ENCODE results near the gene ST7L. TPM values are rescaled to one million over a fixed set of nuclear protein-coding genes. Genes with fewer than 3 reads are reported as not detected.

ST7L gene
- total and polyA plus RNA-seq, 2 donors (not counting 1 experiment from before 2014, with no cell fraction given): 14.6 to 18.0 TPM

DNA sequence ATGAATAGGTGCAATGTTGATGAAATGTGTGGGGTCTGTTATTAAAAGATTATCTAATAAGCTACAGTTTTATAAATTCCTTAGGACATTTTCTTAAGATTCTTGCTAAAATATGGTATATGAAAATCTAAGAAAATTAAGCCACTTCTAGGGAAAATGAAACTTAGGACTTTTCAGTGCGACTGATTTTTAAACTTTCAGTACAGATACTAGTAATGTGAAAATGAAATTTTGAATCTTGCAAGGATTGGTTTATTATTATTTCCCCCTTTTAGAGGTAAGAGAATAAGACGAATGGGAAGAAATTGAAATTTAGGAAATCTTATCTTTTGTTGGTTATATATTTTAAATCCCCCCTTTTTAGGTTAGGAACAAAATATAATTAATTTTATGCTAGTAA lies 17.1 kb upstream of the ST7L start:
- DNase-seq (ENCODE audit: low read depth in 2 of 2): no peak
- Histone ChIP-seq H3K4me3 (replicated peaks in 1 of 4; ENCODE audit: control extremely low read depth in 1 of 4, insufficient read depth in 1 of 4, low read depth in 3 of 4, low read length in 4 of 4) (no peak overlapping the region), H3K9me3 (ENCODE audit: control insufficient read depth, insufficient read depth, low read depth, low read length) (no peaks in the 10 kb centered on the region), H3K4me1 (ENCODE audit: control insufficient read depth, extremely low read depth, insufficient read depth, low read length) (peaks cover 3% of the 10 kb centered on the region), H3K27ac (ENCODE audit: insufficient read depth, low read length) (no peak overlapping the region), H3K36me3 (ENCODE audit: control insufficient read depth, insufficient read depth, low read length) (no peaks in the 10 kb centered on the region), H3K79me2 (ENCODE audit: control insufficient read depth, insufficient read depth, low read length) (peaks cover 85% of the 10 kb centered on the region), H3K27me3 (ENCODE audit: control insufficient read depth, insufficient read depth, low read length) (no peaks in the 10 kb centered on the region), H3K9ac (ENCODE audit: insufficient read depth, low read length) (no peak overlapping the region), H4K20me1 (ENCODE audit: control insufficient read depth, extremely low read depth, insufficient read depth, low read length) (peaks cover 6% of the 10 kb centered on the region), H2AFZ (ENCODE audit: low read length) (no peak overlapping the region), H3K4me2 (ENCODE audit: extremely low read depth, insufficient read depth, low read length) (no peak overlapping the region)
- TF ChIP-seq EZH2 (IDR thresholded peaks at IDR 0.05; ENCODE audit: low read length, missing control alignments): no peak
- TF ChIP-seq CTCF (conservative IDR thresholded peaks at IDR 0.05 in 1 of 2, IDR thresholded peaks at IDR 0.05 in 1 of 2; ENCODE audit: low read depth in 1 of 2, low read length in 2 of 2): no peak

GRCh38 chr1:112634367-112634766 lies 15.4 kb upstream of the ST7L start:
- TF ChIP-seq EZH2 (IDR thresholded peaks at IDR 0.05; ENCODE audit: low read length, missing control alignments) (no peak), CTCF (conservative IDR thresholded peaks at IDR 0.05 in 1 of 2, IDR thresholded peaks at IDR 0.05 in 1 of 2; ENCODE audit: low read depth in 1 of 2, low read length in 2 of 2) (no peak)
- H3K4me1 ChIP-seq (ENCODE audit: control insufficient read depth, extremely low read depth, insufficient read depth, low read length): peaks cover 3% of the 10 kb centered on the region
- no peaks in the 10 kb centered on the region for H3K9me3 ChIP-seq (ENCODE audit: control insufficient read depth, insufficient read depth, low read depth, low read length)
- H3K9ac ChIP-seq (ENCODE audit: insufficient read depth, low read length): no peak overlapping the region
- no peak overlapping the region for H3K4me3 ChIP-seq (replicated peaks in 1 of 4; ENCODE audit: control extremely low read depth in 1 of 4, insufficient read depth in 1 of 4, low read depth in 3 of 4, low read length in 4 of 4)
- no peak for DNase-seq (ENCODE audit: low read depth in 2 of 2)
- peaks cover 97% of the 10 kb centered on the region for H3K79me2 ChIP-seq (ENCODE audit: control insufficient read depth, insufficient read depth, low read length)
- no peak overlapping the region for H3K4me2 ChIP-seq (ENCODE audit: extremely low read depth, insufficient read depth, low read length)
- no peak overlapping the region for H2AFZ ChIP-seq (ENCODE audit: low read length)
- no peak overlapping the region for H3K27ac ChIP-seq (ENCODE audit: insufficient read depth, low read length)
- H4K20me1 ChIP-seq (ENCODE audit: control insufficient read depth, extremely low read depth, insufficient read depth, low read length): peaks cover 6% of the 10 kb centered on the region
- H3K36me3 ChIP-seq (ENCODE audit: control insufficient read depth, insufficient read depth, low read length): no peaks in the 10 kb centered on the region
- H3K27me3 ChIP-seq (ENCODE audit: control insufficient read depth, insufficient read depth, low read length): no peaks in the 10 kb centered on the region

DNA sequence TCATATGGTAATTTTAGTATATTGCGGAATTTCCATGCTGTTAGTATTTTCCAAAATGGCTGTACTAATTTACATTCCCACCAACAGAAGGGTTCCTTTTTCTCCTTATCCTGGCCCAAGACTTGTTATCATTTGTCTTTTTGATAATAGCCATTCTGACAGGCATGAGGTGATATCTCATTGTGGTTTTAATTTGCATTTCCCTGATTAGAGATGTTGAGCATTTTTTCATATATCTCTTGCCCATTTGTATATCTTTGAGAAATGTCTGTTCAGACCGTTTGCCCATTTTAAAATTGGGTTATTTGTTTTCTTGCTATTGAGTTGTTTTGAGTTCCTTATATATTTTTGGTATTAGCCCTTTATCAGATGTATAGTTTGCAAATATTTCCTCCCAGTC lies 14.7 kb upstream of the ST7L start:
- Histone ChIP-seq H3K4me3 (replicated peaks in 1 of 4; ENCODE audit: control extremely low read depth in 1 of 4, insufficient read depth in 1 of 4, low read depth in 3 of 4, low read length in 4 of 4) (no peak overlapping the region), H3K4me1 (ENCODE audit: control insufficient read depth, extremely low read depth, insufficient read depth, low read length) (peaks cover 3% of the 10 kb centered on the region), H3K9me3 (ENCODE audit: control insufficient read depth, insufficient read depth, low read depth, low read length) (no peaks in the 10 kb centered on the region), H2AFZ (ENCODE audit: low read length) (no peak overlapping the region), H4K20me1 (ENCODE audit: control insufficient read depth, extremely low read depth, insufficient read depth, low read length) (peaks cover 4% of the 10 kb centered on the region), H3K27me3 (ENCODE audit: control insufficient read depth, insufficient read depth, low read length) (no peaks in the 10 kb centered on the region), H3K36me3 (ENCODE audit: control insufficient read depth, insufficient read depth, low read length) (no peaks in the 10 kb centered on the region), H3K27ac (ENCODE audit: insufficient read depth, low read length) (no peak overlapping the region), H3K4me2 (ENCODE audit: extremely low read depth, insufficient read depth, low read length) (no peak overlapping the region), H3K79me2 (ENCODE audit: control insufficient read depth, insufficient read depth, low read length) (peaks cover 98% of the 10 kb centered on the region), H3K9ac (ENCODE audit: insufficient read depth, low read length) (no peak overlapping the region)
- no peak for TF ChIP-seq EZH2 (IDR thresholded peaks at IDR 0.05; ENCODE audit: low read length, missing control alignments)
- TF ChIP-seq CTCF (conservative IDR thresholded peaks at IDR 0.05 in 1 of 2, IDR thresholded peaks at IDR 0.05 in 1 of 2; ENCODE audit: low read depth in 1 of 2, low read length in 2 of 2): no peak
- peak in 1 of 2 donors; percentile 19 for DNase-seq (ENCODE audit: low read depth in 2 of 2)

Data from fibroblast of lung (primary cell).